Osteoblast (primary cell): ENCODE results near the gene ADAMTS19. TPM values are rescaled to one million over a fixed set of nuclear protein-coding genes. Genes with fewer than 3 reads are reported as not detected.
"Not testable (repeated sequence)": the region's sequence is repeated elsewhere in the genome, so short reads cannot be mapped to it uniquely, and the experiment has no call there.

Experiments
- DNase-seq: peaks from one replicate; pipeline ENCODE4 v3.0.0; 2011; ENCODE audit warnings: low spot score, mixed read lengths; ENCODE audit not compliant: insufficient read length; ENCODE audit errors: missing footprints
- H2AFZ ChIP-seq: 2 replicates; pipeline ENCODE4 v1.6.0; 2011; ENCODE audit warnings: mild to moderate bottlenecking, low read length
- H3K27ac ChIP-seq: 2 replicates; pipeline ENCODE4 v1.5.1; 2011; ENCODE audit warnings: mild to moderate bottlenecking, low read depth, low read length, moderate library complexity
- H3K27me3 ChIP-seq: 2 replicates; pipeline ENCODE4 v1.6.0; 2012; ENCODE audit warnings: mild to moderate bottlenecking, control low read depth, inconsistent platforms, low read length, moderate library complexity; ENCODE audit not compliant: insufficient read depth
- H3K36me3 ChIP-seq: 2 replicates; pipeline ENCODE4 v1.5.1; 2011; ENCODE audit warnings: mild to moderate bottlenecking, low read length, control low read depth, moderate library complexity; ENCODE audit not compliant: insufficient read depth
- H3K4me1 ChIP-seq: 2 replicates; pipeline ENCODE4 v1.5.1; 2011; ENCODE audit warnings: mild to moderate bottlenecking, low read length, control low read depth, moderate library complexity; ENCODE audit not compliant: insufficient read depth
- H3K4me2 ChIP-seq: 2 replicates; pipeline ENCODE4 v1.6.0; 2011; ENCODE audit warnings: mild to moderate bottlenecking, low read length; ENCODE audit not compliant: insufficient read depth
- H3K4me3 ChIP-seq: fragments of 200-600 bp; sonication (generic); 3 replicates; pipeline ENCODE4 v1.5.1; 2012; ENCODE audit warnings: mild to moderate bottlenecking, low read length, inconsistent platforms; ENCODE audit not compliant: insufficient read depth
- H3K79me2 ChIP-seq: 2 replicates; pipeline ENCODE4 v1.6.0; 2012; ENCODE audit warnings: mild to moderate bottlenecking, low read length, control low read depth, inconsistent platforms; ENCODE audit not compliant: insufficient read depth
- H3K9me3 ChIP-seq: 2 replicates; pipeline ENCODE4 v1.5.1; 2011; ENCODE audit warnings: low read depth, low read length, control low read depth
- H4K20me1 ChIP-seq: 2 replicates; pipeline ENCODE4 v1.6.0; 2012; ENCODE audit warnings: mild to moderate bottlenecking, low read length, control low read depth; ENCODE audit not compliant: insufficient read depth
- CTCF ChIP-seq: IDR thresholded peaks from 2 replicates; pipeline ENCODE4 v1.5.1; 2011; ENCODE audit warnings: mild to moderate bottlenecking, low read depth, low read length, moderate library complexity; ENCODE audit errors: extremely low read depth
- total RNA-seq: library from RNA; depleted of rRNA; stranded (reverse); fragments of >200 nt; gene quantifications from 2 replicates; pipeline ENCODE4 v1.2.3, GENCODE V29; 2012

The ADAMTS19 gene
- total RNA-seq, 1 donor = not detected

GRCh38 chr5:129629575-129629974 lies 169.5 kb downstream of the ADAMTS19 start:
- H3K9me3 ChIP-seq = no peaks in the 10 kb centered on the region
- TF ChIP-seq CTCF = no peak

GRCh38 chr5:129630101-129630500 lies 170.0 kb downstream of the ADAMTS19 start:
- Histone ChIP-seq H3K79me2 (no peaks in the 10 kb centered on the region), H4K20me1 (no peaks in the 10 kb centered on the region), H3K27ac (no peak overlapping the region), H3K4me3 (no peak overlapping the region), H2AFZ (no peak overlapping the region), H3K36me3 (no peaks in the 10 kb centered on the region), H3K4me1 (no peaks in the 10 kb centered on the region), H3K9me3 (no peaks in the 10 kb centered on the region), H3K27me3 (no peaks in the 10 kb centered on the region), H3K4me2 (no peak overlapping the region)
- DNase-seq = no peak
- no peak for TF ChIP-seq CTCF

More at GRCh38 chr5:129629575-129629974, 169.5 kb downstream of the ADAMTS19 start:
- no peak for DNase-seq
- Histone ChIP-seq H3K27ac (no peak overlapping the region), H2AFZ (no peak overlapping the region), H3K79me2 (no peaks in the 10 kb centered on the region), H3K4me3 (no peak overlapping the region), H3K4me2 (no peak overlapping the region), H3K4me1 (no peaks in the 10 kb centered on the region), H4K20me1 (no peaks in the 10 kb centered on the region), H3K36me3 (no peaks in the 10 kb centered on the region), H3K27me3 (no peaks in the 10 kb centered on the region)

- no peak overlapping the region for H3K4me2 ChIP-seq
- no peaks in the 10 kb centered on the region for H3K27me3 ChIP-seq
- DNase-seq = no peak
- H3K27ac ChIP-seq = no peak overlapping the region
- H4K20me1 ChIP-seq = no peaks in the 10 kb centered on the region
- H3K9me3 ChIP-seq = no peaks in the 10 kb centered on the region
- H3K4me3 ChIP-seq = no peak overlapping the region
- no peaks in the 10 kb centered on the region for H3K36me3 ChIP-seq
- no peak for TF ChIP-seq CTCF
- H2AFZ ChIP-seq = no peak overlapping the region
- H3K79me2 ChIP-seq = no peaks in the 10 kb centered on the region
- no peaks in the 10 kb centered on the region for H3K4me1 ChIP-seq
Measured at GRCh38 chr5:129631961-129632360, 171.9 kb downstream of the ADAMTS19 start.

- H4K20me1 ChIP-seq, DNase-seq, H3K36me3 ChIP-seq, H3K27ac ChIP-seq, H2AFZ ChIP-seq, H3K4me2 ChIP-seq, H3K27me3 ChIP-seq, H3K4me1 ChIP-seq, H3K9me3 ChIP-seq, H3K4me3 ChIP-seq, H3K79me2 ChIP-seq: not testable (repeated sequence)
Measured at GRCh38 chr5:129637501-129637900, 177.4 kb downstream of the ADAMTS19 start.
